Endothelial cell (in vitro differentiated cells): ENCODE data around the gene MAD1L1. TPM values are rescaled to one million over a fixed set of nuclear protein-coding genes. Genes with fewer than 3 reads are reported as not detected.

ENCODE experiments used
- DNase-seq: peaks from one replicate; pipeline ENCODE4 v3.0.0; 2021; ENCODE audit warnings: low spot score
- H3K27ac Mint-ChIP-seq: one replicate; pipeline ENCODE4 v1.8.0; 2021; ENCODE audit warnings: mixed read lengths, inconsistent platforms; ENCODE audit not compliant: unreplicated experiment
- H3K27me3 Mint-ChIP-seq: one replicate; pipeline ENCODE4 v1.8.0; 2021; ENCODE audit warnings: mild to moderate bottlenecking, moderate library complexity, mixed read lengths, inconsistent platforms; ENCODE audit not compliant: unreplicated experiment
- H3K36me3 Mint-ChIP-seq: one replicate; pipeline ENCODE4 v1.8.0; 2021; ENCODE audit warnings: mild to moderate bottlenecking, low read depth, mixed read lengths, inconsistent platforms; ENCODE audit not compliant: unreplicated experiment
- H3K4me1 Mint-ChIP-seq: one replicate; pipeline ENCODE4 v1.8.0; 2021; ENCODE audit warnings: mild to moderate bottlenecking, mixed read lengths, inconsistent platforms; ENCODE audit not compliant: unreplicated experiment
- H3K4me3 Mint-ChIP-seq: one replicate; pipeline ENCODE4 v1.8.0; 2021; ENCODE audit warnings: mild to moderate bottlenecking, mixed read lengths, inconsistent platforms; ENCODE audit not compliant: unreplicated experiment
- H3K9me3 Mint-ChIP-seq: one replicate; pipeline ENCODE4 v1.8.0; 2021; ENCODE audit warnings: mixed read lengths, inconsistent platforms; ENCODE audit not compliant: unreplicated experiment
- total RNA-seq: library from RNA; stranded (reverse); fragmentation: NEBNext Ultra II Directional; extraction: Animal tissue kit (Norgen Biotek cat#: 25700); gene quantifications from one replicate; pipeline ENCODE4 v1.2.1, GENCODE V29; 2021; ENCODE audit not compliant: unreplicated experiment
- TF ChIP-seq, protein P1 (sequence below): fragments of 200-600 bp; sonication (generic); IDR thresholded peaks from one replicate; pipeline ENCODE4 v1.5.0; 2021; ENCODE audit warnings: antibody characterized with exemption; ENCODE audit not compliant: unreplicated experiment

Gene MAD1L1
- total RNA-seq, 1 donor from 2014 or later: 43.3 TPM

DNA sequence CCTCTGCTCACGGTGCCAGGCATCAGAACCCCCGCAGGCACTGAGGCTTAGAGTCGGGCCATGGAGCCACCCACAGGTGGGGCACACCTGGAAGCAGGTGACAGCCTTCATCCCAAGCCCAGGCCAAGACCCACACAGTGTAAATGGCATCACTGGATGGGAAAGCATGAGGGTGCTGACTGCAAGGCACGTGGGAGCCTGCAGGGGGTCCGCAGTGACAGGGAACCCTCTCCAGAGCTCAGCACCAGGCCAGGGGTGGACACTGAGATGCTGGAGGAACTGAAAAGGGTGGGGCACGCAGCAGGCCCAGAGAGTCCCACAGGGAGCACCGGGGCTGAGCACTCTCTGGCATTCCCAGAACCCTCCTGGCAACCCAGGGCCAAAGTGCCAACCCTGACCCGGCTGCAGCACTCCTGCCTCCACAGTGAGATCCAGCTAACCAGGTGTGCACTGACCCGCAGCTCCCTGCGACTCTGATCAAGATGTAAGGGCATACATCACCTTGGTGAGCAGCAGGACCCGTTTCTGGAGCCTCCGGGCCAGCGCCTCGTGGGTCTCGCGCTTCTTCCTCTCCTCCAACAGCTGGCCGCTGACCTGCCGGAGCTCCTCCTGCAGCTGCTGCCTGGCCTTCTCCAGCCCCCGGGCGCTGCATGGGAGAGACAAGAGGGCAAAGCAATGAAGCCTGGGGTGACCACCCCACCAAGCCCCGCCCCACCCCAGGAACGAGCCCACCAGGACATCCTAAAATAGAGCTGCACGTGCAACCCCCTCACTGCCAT, 163.9 kb downstream of the MAD1L1 start:
- no peak overlapping the region for H3K27ac Mint-ChIP-seq
- H3K36me3 Mint-ChIP-seq: no peaks in the 10 kb centered on the region
- H3K4me1 Mint-ChIP-seq: peaks cover 10% of the 10 kb centered on the region
- DNase-seq: no peak
- TF ChIP-seq, protein P1, sequence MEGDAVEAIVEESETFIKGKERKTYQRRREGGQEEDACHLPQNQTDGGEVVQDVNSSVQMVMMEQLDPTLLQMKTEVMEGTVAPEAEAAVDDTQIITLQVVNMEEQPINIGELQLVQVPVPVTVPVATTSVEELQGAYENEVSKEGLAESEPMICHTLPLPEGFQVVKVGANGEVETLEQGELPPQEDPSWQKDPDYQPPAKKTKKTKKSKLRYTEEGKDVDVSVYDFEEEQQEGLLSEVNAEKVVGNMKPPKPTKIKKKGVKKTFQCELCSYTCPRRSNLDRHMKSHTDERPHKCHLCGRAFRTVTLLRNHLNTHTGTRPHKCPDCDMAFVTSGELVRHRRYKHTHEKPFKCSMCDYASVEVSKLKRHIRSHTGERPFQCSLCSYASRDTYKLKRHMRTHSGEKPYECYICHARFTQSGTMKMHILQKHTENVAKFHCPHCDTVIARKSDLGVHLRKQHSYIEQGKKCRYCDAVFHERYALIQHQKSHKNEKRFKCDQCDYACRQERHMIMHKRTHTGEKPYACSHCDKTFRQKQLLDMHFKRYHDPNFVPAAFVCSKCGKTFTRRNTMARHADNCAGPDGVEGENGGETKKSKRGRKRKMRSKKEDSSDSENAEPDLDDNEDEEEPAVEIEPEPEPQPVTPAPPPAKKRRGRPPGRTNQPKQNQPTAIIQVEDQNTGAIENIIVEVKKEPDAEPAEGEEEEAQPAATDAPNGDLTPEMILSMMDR: no peak
- no peak overlapping the region for H3K4me3 Mint-ChIP-seq
- peaks cover 5% of the 10 kb centered on the region for H3K27me3 Mint-ChIP-seq
- H3K9me3 Mint-ChIP-seq: no peaks in the 10 kb centered on the region

DNA sequence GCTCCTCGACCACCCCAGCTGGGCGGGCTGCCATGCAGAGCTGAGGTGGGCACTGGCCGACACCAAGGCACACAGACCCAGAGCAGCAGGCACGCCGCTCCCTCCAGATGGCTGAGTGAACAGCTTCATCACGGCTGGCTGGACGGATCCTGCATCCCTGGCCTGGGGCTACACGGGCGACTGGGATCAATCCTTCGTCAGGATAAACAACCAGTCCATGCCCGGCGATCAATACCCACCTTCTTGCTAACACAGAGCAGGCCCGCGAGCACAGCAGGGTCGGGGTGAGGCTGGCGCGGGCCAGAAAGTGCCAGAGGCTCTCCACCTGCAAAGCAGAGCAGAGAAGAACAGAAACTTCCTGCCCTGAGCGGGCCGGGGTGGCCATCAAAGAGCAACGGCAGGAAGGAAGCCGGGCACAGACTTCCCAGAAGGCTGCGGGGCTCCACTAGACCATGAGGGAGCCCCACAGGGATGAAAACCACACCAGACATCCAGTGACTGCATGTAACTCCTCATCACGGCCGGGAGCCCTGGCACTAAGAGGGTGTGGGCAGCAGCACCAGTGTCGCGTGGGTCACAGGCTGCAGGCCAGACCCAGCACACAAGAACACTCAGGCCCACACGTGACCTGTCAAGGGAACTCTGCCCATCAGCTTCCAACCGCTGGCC, 166.4 kb downstream of the MAD1L1 start:
- no peak for DNase-seq
- H3K27me3 Mint-ChIP-seq: peaks cover 2% of the 10 kb centered on the region
- no peak overlapping the region for H3K4me3 Mint-ChIP-seq
- peaks cover 9% of the 10 kb centered on the region for H3K36me3 Mint-ChIP-seq
- TF ChIP-seq, protein P1: no peak
- peak overlapping the region; percentile 42 for H3K27ac Mint-ChIP-seq
- H3K4me1 Mint-ChIP-seq: peaks cover 2% of the 10 kb centered on the region
- no peaks in the 10 kb centered on the region for H3K9me3 Mint-ChIP-seq

DNA sequence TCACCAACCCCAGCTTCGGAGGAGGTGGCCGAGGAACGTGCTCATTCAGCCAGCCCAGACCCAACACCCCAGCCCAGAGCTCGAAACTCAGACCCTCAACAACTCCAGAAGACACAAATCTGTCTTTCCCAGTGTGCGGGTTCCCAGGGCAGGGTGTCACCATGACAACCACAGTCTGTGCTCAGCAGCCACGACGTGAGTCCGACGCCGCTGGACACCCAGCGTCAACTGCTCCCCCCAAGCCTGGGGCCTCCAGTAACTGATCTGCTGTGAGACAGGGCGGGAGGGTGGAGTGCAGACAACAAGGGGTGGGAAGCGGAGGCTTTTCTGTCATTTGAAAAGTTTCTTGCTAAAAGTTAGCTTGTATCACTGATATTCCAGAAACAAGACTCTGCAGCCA, 167.2 kb downstream of the MAD1L1 start:
- Mint-ChIP-seq H3K27me3 (peaks cover 2% of the 10 kb centered on the region), H3K4me1 (peaks cover 2% of the 10 kb centered on the region), H3K9me3 (no peaks in the 10 kb centered on the region), H3K36me3 (peaks cover 13% of the 10 kb centered on the region), H3K4me3 (no peak overlapping the region), H3K27ac (no peak overlapping the region)
- no peak for DNase-seq
- TF ChIP-seq, protein P1: no peak

DNA sequence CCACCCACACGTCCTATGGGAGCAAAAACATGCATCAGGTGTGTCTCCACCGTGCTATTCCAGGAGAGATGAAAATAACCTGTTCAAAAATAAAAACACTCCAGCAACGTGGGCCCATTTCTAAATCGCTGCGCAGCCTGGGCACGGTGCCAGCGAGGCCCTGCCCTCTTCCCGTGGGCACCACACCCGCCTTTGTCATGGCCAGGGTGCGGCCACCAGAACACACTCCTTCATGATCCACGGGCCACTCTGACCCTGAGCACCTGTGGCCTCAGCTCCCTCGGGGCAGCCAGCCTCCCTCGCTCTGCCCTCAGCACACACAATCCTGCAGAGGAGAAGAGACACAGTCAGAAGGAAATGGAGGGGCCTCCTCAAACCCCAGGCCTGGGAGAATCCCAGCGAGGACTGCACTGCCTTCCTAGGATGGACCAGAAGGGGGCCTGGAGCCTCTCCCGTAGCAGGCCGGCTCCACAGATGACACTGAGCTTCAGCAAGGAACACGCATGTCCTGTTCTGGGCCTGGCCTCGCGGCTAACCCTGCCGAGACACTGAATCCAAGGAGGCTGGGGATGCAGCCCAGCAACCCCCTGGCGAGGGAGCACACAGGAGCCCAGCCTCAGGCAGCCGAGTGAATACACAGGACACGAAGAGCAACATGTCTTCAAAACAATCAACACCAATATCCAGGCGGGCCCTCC, 169.0 kb downstream of the MAD1L1 start:
- peak overlapping the region; percentile 21 for H3K4me3 Mint-ChIP-seq
- H3K27me3 Mint-ChIP-seq: peaks cover 3% of the 10 kb centered on the region
- H3K27ac Mint-ChIP-seq: no peak overlapping the region
- H3K36me3 Mint-ChIP-seq: peaks cover 25% of the 10 kb centered on the region
- peak; percentile 31 for DNase-seq
- peaks cover 2% of the 10 kb centered on the region for H3K4me1 Mint-ChIP-seq
- TF ChIP-seq, protein P1: no peak
- no peaks in the 10 kb centered on the region for H3K9me3 Mint-ChIP-seq
